DMS53 (cell line): Measurements from ENCODE around the gene MRPS22.
A peak's percentile ranks its signal among the peaks of the same experiment; 100 is the strongest.
"Not testable (repeated sequence)": the region's sequence is repeated elsewhere in the genome, so short reads cannot be mapped to it uniquely, and the experiment has no call there.

Experiments used
- DNase-seq: peaks from one replicate; lab custom pipeline; 2025; lab: John Stamatoyannopoulos, UW

Gene MRPS22

DNA sequence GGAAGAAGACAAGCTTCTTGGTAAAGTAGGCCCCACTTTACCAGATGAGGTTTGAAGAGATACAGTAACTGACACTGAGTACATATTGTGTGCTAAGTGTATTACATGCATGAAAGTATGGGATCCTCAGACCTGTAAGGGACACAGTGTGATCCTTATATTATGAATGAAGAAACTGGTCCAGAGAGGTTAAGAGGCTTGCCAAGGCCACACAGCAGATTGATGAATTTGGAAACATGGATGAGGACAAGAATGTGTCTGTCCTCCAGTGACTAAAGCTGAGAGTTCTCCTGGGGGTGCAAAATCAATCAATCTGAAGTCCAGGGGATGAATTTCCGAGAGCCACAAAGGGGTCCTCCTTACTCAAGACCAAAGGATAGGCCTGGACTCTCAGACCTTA is 31.4 kb upstream of the MRPS22 start:
- no peak for DNase-seq

DNA sequence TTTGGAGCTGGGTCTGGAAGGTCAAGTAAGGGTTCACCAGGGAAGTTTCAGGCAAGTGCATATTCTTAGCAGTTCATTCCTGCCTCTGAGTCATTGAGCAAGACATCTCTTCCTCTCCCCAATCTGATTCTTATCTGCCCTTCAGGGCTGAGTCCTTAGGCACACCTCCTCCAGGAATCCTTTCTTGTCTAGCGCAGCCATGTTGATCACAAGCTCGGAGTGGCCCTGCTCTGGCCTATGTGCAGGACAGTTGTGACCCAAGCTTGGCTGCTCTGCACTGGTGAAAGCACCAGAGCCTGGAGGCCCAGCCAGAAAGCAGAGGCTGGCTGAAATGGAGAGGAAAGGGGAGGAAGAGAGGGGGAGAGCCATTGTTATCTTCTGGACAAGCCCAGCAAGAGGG is 30.9 kb upstream of the MRPS22 start:
- DNase-seq, result no peak

DNA sequence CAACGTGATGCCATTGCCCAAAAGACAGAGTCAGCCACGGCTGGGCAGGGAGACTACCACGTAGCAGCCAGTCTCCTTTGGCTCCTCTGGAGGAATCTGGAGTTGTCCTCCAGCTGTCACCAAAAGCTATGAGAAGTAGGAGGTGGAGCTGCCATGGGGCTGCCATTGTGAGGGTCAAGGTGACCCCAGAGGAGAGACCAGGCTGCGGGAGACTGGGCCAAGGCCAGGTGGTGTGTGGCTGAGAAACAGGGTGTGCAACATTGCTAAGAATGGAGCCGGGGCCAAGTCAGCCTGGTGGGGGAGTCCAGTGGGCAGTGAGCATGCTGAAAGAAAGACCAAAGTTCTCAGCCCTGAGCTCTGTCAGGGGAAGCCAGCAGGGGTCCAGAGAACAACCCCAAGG is 29.9 kb upstream of the MRPS22 start:
- DNase-seq, result no peak

DNA sequence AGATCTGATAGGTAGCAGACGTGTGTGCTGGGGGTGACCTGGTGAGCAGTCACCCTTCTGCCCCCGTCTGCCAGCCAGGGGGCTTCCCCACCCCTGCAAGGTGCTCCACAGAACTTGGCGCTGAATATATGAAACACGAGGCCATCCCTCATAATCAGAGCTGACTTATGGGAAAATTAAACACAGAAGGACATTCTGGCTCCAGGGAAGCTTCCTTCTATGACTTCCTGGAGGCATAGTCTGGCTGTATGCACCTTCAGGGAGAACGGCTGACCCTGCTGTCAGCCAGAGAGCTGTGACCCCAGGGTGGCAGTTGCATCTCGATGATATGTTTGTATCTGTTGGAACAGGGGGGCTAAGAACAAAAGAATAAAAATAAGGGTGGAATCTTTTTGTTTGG is 26.6 kb upstream of the MRPS22 start:
- no peak for DNase-seq

DNA sequence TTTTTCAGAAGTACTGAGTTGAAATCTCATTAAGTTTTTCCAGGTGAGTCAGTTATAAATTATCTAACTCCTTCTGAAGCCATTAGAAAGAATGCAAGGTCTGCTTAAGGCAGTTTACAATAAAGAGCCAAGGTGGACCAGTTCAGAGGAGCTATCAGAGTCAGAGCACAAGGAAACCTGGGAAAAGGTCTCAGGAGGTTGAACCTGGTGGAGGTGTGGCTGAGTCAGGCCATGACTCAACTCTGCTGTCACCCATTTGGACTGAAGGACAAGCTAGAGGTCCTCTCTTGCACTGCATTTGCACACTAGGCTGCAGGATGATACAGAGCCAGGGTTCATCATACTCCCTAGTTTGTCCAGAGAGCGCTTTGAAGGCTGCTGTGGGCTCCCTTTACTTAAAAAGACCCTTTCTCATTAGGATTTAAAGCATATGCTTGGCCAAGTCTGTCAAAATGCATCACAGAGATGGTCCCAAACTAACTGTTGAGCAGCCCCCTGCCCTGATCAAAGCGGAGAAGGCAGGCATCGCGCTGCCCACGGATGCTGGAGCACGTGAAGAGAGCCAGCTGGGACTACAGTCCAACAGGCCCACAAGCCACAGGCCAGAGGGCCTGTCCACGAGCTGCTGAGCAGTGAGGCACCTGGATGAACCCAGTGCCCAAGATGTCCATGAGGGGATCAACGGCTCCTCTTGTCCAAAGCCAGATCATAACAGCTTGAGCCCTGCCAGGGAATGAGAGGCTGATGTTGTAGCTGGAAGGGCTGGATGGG is 26.0 kb upstream of the MRPS22 start:
- DNase-seq, result peak; percentile 19

DNA sequence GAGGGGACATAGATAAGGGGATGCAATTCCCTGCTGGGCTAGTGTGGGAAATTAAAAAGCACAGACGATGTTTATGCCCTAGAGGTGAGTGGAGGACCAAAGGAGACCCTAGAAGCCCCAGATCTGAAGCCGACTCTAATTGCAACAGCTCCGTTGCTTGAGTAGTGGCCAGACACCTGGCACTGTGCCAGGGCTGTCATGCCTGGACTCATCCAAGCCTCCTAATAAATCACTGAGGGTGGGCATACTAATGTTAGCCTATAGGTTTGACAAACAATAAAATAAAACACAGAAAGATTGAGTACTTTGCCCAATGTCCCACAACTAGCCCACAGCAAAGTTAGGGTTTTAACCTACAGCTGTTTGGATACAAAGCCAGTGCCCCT is 25.4 kb upstream of the MRPS22 start:
- peak; percentile 5 for DNase-seq

DNA sequence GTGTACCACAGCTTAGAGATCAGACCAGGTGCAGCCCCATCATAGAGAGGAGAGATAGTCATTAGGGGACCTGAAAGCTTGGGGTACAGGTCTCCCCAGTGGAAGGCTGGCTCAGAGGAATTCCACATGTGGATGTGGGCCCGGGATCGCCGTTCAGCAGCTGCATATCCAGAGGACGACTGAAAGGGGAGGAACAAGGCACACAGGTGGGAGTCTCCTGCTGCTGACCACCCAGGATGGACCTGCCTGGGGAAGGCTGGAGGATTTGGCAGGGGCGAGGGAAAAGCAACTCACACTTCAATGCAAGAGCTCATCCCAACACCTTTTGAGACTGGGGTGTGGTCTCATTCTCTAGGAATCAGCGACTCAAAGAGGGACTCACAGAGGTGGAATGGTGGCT is 25.0 kb upstream of the MRPS22 start:
- DNase-seq, result no peak

DNA sequence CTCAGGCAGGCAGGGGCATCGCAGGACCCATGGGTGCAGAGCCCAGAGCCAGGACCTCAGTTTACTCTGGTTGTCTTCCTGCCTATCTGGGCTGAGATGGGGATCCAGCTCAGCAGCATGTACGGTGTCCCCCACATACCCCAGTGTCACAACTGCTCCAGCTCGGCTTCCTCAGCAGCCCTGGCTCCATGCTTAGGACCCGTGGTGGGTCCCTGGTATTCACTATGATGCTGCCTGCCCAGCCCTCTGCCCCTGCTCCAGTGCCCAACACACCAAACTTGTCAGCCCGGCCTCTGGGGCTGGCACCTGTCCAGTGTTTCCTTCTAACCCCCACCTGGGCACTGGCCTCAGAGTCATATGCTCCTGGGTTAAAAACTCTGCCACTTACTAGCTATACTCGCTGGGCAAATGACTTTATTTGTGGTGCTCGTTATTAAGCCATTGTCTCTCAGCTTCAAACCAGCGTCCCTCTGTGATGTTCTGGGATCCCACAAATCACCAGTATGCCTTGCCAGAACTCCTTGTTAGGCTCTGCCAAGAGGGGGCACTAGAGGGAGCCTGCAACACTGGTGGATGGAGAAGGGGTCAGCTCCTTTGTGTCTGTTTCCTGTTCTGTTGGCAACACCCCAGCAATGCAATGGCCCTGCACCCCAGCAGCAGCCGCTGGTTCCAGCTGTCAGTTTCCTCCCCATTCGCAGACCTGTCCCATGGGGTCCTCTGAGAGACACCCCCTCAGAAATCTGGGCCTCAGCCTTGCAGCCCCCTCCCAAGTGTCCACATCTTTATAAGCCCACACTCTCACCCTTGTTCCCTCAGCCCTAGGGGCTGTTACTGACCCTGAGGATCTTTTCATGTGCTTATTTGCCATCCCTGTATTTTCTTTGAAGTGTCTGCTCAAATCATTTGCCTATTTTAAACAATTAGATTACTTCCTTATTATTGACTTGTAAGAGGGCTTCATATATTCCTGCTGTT is 24.1 kb upstream of the MRPS22 start:
- peak; percentile 24 for DNase-seq

DNA sequence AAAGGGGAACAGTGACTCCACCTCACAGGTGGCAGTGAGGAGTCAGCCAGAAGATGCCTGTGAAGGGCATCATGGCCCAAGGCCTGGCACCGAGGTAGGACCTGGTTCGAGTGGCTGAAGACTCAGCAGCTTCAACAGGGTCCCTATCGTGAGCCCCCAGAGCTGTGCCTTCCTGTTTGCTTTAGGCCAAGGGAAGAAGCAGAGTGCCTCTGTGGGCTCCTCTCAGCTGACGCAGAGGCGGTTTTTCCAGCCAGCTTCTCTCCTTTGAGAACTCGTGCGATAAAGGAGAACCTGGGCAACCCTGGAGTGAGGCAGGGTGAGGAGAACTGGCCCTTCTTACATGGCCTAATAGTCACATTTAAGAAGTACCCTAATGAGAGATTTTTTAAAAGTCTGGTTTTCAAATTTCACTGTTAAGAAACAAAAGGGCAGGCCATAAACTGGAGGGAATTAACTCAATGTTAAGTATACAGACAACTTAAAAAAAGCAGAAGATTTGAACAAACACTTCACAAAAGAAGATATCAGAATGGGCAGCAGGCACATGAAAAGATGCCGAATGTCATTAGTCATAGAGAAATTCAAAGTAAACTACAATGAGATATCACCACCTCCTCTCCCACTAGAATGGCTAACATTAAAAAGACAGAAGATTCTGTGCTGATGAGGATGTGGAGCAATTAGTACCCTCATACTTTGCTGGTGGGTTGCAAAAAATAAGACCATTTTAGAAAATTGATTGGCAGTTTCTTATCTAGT is 23.1 kb upstream of the MRPS22 start:
- no peak for DNase-seq

DNA sequence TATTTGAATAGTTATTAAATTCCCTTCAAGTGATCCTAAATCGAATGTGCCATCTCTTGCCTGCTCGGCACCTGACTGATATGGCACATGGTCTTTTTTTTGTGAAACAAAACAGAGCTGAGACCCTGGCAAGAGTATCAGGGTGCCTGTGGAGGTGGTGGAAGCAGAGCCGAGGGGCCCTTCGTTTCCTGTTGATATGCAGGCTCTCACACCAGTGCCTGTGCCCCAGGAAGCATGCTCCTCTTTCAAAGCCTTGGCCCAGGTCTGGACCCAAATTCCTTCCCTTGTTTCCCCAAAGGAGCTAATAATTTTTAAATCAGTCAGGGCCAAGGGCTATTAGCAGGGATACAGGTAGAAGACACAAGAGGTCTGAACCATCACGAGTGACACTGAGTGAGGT is 21.5 kb upstream of the MRPS22 start:
- DNase-seq, result no peak

DNA sequence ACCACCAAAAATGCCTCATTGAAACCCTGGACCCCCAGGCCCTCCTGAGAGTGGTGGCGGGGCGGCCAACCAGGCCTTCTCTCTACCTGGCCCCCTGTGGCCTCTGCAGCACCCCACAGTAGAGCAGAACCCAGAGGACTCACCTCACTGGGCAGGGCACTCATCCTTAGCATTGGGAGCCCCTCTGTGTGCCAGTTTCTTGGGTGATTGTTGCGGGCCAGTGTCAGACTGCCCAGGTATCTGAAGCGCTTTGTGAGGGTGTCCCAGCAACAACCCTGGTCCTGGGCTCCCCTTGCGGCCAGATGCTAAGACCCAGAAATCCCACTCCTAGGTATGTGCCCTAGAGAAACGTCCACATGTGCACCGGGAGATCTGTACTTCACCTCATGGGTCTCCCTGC is 20.7 kb upstream of the MRPS22 start:
- no peak for DNase-seq

DNA sequence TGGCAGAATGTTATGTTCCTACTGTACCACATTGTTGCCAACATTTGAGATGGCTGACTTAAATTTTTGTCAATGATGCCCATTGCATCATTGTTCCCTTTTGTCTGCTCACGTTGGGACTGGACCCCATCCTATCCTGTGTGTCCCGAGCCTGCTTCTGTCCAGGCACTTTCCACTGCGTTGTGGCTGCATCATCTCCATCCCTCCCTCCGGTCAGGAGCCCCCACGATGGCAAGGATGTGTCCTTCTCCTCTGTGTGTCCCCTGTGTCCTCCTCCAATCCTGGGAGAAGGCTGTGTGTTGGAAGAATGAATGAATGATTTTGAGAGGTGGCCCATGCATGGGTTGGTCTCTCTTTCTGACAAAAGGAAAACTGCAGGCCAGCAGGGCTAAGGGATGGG is 19.4 kb upstream of the MRPS22 start:
- DNase-seq, result no peak

DNA sequence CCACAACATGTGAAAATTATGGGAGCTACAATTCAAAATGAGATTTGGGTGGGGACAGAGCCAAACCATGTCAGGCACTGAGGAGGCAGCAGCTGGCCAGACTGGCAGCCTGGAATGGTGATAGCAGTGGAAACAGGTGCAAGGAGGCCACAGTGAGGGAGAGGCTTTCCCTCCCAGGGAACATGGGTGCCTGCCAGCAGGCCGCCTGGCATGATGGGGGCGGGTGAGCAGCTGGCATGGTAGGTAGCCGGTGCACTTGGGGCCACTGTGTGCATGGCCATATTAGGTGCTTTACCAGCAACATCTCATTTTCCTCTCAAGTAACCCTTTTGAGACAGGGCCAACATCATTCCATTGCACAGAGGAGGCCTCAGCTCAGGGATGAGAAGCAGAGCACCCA is 18.3 kb upstream of the MRPS22 start:
- DNase-seq, result no peak

DNA sequence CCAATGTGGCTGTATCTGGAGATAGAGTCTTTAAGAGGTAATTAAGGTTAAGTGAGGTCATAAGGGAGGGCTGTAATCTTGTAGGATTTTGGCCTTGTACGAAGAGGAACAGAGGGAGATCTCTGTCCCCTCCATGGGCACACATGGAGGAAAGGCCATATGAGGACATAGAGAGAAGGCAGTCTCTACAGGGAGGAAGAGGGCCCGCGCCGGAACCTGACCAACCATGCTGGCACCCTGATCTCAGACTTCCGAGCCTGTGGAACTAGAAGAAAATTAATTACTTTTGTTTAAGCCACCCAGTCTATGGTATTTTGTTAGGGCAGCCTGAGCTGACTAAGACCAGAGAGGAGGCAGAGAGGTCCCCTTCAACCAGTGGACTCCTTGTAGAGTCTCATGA is 17.7 kb upstream of the MRPS22 start:
- DNase-seq, result no peak

DNA sequence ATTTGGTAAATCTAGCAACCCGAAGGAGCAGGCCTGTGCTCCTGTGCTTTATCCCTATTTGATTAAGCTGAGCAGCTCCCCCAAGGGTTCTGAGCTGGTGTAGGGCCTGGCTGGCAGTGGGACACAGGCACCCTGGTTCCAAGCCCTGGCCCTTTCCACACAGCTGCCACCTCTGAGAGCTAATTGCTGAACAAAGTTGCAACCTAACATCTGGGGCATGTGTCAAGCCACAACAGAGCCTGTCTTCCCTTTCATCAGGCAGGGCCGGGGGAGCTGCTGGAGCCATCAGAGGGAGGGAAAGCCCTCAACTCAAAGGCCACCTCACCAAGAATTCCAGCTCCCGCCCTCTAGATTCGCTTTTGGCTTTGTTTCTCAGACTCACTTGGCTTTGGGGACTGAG is 17.1 kb upstream of the MRPS22 start:
- no peak for DNase-seq

DNA sequence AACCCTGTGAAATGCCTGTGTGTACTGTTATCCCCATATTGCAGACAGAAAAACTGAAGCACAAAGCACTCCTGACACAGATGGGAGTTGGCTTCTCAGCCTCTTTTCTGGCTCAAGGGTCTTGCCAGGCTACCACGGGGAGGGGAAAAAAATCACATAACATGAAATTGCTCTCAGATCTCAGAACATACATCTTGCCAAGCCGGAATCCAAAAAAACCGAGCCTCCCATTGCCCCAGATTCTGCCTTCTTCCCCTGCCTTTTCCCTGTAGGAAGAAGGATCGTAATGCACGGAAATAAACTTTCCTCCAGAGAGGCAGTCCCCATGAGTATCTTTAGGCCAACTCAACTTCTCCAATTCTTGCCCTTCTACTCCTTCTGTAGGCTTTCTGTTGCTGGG is 16.6 kb upstream of the MRPS22 start:
- DNase-seq, result no peak

DNA sequence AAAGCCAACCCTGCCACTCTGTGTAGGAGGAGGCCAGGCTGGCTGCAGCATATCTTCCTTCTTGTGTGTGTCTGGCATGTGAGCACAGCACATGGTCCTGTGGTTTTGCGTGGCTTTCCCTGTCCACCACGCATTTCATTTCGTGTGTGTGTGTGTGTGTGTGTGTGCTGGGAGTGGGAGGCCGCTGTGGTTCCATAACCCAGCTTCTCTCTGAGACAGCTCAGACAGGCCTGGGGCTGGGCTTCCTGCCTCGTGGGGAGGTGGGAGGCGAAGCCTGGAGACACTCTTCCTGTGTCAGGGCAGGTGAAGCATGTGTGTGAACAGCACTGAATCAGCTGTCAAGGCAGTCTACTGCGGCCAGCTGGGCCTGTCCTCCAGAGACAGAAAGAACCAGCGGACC is 16.0 kb upstream of the MRPS22 start:
- DNase-seq, result no peak

DNA sequence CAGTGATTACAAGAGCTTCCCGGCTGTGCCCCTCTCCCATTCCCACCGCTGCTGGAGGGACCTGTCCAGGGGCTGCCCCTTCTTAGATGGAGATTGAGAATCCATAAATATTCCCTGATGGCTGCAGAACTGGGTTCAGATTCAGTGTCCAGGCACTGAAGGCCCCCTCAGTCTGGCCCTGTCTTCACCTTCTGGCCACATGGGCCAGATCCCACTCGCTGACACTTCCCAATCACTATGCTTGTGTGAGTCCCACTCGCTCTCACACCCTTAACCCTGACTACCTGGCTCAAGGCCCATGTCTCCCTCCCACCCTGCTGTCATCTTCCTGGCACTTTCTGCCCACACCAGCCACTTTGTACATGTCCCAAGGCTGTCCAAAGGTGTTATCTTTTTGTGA is 15.5 kb upstream of the MRPS22 start:
- DNase-seq, result no peak

DNA sequence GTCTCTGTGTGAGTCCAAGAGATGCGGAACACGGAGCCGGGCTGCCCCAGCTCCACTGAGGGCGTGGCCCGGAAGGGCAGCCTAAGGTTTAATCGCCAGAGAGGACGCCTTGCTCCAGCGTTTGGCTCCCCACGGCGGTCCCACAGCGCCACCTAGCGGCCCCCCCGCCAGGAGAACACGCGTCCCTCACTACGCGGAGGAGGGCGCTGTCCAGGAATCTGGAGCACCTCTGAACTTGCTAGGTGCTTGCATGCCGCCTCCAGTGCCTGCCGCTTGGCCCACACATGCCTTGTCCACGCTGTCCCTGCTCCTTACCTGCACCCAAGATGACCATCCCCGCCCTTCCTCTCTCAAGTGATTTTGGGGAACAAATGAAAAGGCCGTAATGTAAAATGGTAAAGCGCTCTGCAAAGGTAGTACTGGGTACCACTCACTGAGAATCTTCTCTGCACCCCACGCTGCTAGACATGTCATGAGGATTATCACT is 14.4 kb upstream of the MRPS22 start:
- DNase-seq, result peak; percentile 88

DNA sequence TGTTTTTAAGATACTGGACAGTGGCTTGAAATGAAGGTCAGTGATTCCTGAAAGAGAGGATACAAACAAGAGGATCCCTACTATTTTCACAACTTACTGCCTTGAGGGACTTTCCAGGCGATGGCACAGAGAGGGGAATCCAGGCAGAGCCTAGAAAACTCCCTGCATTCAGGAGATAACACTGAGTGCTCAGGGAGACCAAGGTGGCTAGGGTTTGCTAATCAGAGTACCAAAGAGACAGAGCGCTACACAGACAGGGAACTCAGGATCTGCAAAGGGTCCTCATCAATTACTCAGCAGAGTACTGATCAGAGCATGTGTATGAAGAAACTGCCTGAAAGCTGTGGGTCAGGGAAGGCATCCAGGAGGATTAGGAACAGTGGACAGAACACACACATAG is 11.7 kb upstream of the MRPS22 start:
- DNase-seq, result no peak

DNA sequence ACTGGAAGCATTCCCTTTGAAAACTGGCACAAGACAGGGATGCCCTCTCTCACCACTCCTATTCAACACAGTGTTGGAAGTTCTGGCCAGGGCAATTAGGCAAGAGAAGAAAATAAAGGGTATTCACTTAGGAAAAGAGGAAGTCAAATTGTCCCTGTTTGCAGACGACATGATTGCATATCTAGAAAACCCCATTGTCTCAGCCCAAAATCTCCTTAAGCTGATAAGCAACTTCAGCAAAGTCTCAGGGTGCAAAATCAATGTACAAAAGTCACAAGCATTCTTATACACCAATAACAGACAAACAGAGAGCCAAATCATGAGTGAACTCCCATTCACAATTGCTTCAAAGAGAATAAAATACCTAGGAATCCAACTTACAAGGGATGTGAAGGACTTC is 9.1 kb upstream of the MRPS22 start:
- DNase-seq, result not testable (repeated sequence)

DNA sequence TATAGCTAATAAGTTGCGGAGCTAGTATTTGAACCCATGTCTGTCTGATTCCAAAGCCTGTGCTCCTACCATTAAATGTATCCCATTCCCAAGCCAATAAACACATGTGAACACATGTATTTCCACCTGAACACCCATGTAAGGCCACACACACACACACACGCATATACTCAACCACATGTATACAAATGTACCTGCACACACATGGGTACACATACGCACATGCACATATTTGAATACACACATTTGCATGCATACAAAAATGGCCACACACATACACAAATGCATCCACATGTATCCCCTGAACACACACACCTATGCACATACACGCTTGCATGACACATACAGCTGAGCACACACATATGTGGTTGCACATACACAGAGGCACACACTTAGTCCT is 5.4 kb upstream of the MRPS22 start:
- DNase-seq, result no peak
